ENCODE measurements around the gene AMOTL1. TPM values are rescaled to one million over a fixed set of nuclear protein-coding genes. Genes with fewer than 3 reads are reported as not detected.
"Not testable (repeated sequence)": the region's sequence is repeated elsewhere in the genome, so short reads cannot be mapped to it uniquely, and the experiment has no call there.

The AMOTL1 gene
- total RNA-seq, 1 donor from 2014 or later, result 57.2 TPM

DNA sequence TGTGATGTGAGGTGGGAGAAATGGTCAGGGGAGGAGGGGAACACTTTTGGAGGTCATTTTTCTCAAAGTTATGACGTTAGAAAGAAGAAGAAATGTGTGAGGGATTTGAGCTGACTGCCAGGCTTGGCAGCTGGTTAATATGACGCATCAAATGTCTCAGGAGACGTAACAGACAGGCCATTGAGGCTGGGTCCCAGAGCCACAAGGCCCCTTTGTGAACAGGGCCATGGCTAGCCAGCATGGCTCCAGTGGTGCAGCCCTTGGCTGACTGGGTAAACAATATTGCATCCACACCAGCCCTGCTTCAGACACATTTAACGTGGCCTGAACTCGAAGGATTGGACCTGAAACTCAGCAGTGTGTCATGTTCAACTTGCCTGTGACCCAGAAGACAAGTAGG lies 34.3 kb downstream of the AMOTL1 start:
- H3K9me3 ChIP-seq, result no peaks in the 10 kb centered on the region
- no peak overlapping the region for H3K4me3 ChIP-seq
- intact Hi-C loops (cut with DNase I), result no loop called here
- H3K4me1 ChIP-seq, result peaks cover 24% of the 10 kb centered on the region
- H3K27ac ChIP-seq, result no peak overlapping the region
- no peak for ATAC-seq
- H3K27me3 ChIP-seq (ENCODE audit: low read depth), result no peaks in the 10 kb centered on the region
- TF ChIP-seq, protein P1, sequence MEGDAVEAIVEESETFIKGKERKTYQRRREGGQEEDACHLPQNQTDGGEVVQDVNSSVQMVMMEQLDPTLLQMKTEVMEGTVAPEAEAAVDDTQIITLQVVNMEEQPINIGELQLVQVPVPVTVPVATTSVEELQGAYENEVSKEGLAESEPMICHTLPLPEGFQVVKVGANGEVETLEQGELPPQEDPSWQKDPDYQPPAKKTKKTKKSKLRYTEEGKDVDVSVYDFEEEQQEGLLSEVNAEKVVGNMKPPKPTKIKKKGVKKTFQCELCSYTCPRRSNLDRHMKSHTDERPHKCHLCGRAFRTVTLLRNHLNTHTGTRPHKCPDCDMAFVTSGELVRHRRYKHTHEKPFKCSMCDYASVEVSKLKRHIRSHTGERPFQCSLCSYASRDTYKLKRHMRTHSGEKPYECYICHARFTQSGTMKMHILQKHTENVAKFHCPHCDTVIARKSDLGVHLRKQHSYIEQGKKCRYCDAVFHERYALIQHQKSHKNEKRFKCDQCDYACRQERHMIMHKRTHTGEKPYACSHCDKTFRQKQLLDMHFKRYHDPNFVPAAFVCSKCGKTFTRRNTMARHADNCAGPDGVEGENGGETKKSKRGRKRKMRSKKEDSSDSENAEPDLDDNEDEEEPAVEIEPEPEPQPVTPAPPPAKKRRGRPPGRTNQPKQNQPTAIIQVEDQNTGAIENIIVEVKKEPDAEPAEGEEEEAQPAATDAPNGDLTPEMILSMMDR (IDR thresholded peaks at IDR 0.05), result no peak
- peaks cover 53% of the 10 kb centered on the region for H3K36me3 ChIP-seq
- no peak for DNase-seq

DNA sequence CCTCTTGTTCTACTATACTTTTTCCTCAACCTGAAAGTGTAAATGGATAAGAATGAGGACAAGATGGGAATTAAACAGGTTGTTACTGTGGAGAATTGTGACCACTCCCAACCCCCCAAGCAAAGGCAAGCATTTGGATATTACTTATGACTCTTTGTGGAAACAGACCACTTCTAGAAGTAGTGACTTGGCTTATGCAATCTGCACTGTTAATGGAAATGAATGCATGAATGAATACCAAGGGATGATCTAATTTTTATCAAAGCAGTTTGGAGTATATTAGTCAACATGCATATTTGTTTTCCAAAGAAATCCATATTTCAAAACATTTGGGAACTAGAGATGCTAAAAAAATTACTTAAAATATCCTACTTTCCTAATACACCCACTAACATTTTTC lies 35.3 kb downstream of the AMOTL1 start:
- no peaks in the 10 kb centered on the region for H3K27me3 ChIP-seq (ENCODE audit: low read depth)
- TF ChIP-seq, protein P1 (IDR thresholded peaks at IDR 0.05), result no peak
- no peaks in the 10 kb centered on the region for H3K9me3 ChIP-seq
- peaks cover 24% of the 10 kb centered on the region for H3K4me1 ChIP-seq
- H3K27ac ChIP-seq, result no peak overlapping the region
- H3K36me3 ChIP-seq, result peaks cover 53% of the 10 kb centered on the region
- no peak overlapping the region for H3K4me3 ChIP-seq
- no peak for ATAC-seq
- intact Hi-C loops (cut with DNase I), result no loop called here
- no peak for DNase-seq

DNA sequence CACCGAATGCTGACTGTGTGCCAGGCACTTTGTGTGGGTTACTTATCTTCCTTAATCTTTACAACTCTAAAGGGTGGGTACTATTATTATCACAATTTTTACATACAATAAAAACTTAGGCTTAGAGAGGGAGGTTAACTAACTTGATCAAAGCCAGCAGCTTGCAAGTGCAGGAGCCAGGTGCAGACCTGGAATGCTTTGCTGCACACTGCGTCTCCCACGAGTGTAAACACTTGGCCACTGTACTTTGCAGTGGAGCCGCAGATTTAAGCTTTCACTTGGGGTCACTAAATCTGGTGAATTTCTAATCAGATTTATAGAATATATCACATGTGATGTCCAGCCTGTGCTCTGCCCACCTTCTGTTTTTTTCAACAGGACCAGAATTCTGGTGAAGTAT lies 36.7 kb downstream of the AMOTL1 start:
- peak in 1 of 2 donors; percentile 26 for ATAC-seq
- Histone ChIP-seq H3K9me3 (no peaks in the 10 kb centered on the region), H3K4me1 (peaks cover 24% of the 10 kb centered on the region), H3K36me3 (peaks cover 45% of the 10 kb centered on the region), H3K4me3 (no peak overlapping the region), H3K27ac (peak overlapping the region; percentile 24), H3K27me3 (ENCODE audit: low read depth) (no peaks in the 10 kb centered on the region)
- TF ChIP-seq, protein P1 (IDR thresholded peaks at IDR 0.05), result no peak
- intact Hi-C loops (cut with DNase I), result no loop called here
- no peak for DNase-seq

DNA sequence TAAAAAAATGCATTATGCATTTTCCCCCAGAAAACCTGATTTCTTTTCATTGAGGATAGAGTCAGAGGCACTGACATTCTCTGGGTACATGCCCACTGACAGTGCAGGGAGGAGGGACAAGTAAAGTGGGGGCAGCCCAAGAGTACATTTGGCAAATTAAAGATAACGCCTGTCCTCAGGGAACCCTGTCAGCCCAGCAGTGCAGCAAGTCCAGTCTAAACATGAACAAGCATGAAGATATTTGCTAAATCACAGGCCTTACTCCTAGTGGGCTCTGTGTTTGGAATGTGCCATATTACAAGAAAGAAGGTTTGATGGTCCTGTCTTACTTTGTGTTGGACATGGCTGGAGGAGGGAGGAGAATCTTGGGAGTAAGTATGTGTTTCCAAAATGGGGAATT lies 37.9 kb downstream of the AMOTL1 start:
- Histone ChIP-seq H3K36me3 (peaks cover 34% of the 10 kb centered on the region), H3K27ac (no peak overlapping the region), H3K27me3 (ENCODE audit: low read depth) (no peaks in the 10 kb centered on the region), H3K4me1 (peaks cover 24% of the 10 kb centered on the region), H3K4me3 (no peak overlapping the region), H3K9me3 (no peaks in the 10 kb centered on the region)
- DNase-seq (no peak), ATAC-seq (no peak)
- intact Hi-C loops (cut with DNase I), result no loop called here
- TF ChIP-seq, protein P1 (IDR thresholded peaks at IDR 0.05), result no peak

DNA sequence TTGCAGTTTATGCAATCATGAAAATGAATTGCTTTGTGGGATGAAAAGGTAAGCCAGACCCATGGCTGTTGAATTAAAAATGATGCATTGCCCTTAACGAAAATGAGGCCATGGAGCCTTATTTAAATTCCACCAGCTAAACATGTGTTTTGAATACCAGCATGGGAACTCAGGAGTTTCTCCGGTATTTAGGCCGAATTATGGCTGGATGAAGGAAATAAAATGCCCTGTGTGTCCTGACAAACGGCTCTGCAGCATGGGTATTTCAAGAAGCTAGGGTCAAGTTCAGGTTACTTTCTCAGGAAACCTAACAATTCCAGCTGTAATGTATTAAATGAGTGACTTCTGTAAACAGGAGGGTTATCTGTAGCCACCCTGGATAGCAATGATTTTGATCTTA lies 38.3 kb downstream of the AMOTL1 start:
- H3K27me3 ChIP-seq (ENCODE audit: low read depth), result no peaks in the 10 kb centered on the region
- ATAC-seq (no peak), DNase-seq (no peak)
- H3K27ac ChIP-seq, result no peak overlapping the region
- H3K36me3 ChIP-seq, result peaks cover 30% of the 10 kb centered on the region
- intact Hi-C loops (cut with DNase I), result no loop called here
- TF ChIP-seq, protein P1 (IDR thresholded peaks at IDR 0.05), result no peak
- H3K4me1 ChIP-seq, result peaks cover 24% of the 10 kb centered on the region
- H3K9me3 ChIP-seq, result no peaks in the 10 kb centered on the region
- no peak overlapping the region for H3K4me3 ChIP-seq

DNA sequence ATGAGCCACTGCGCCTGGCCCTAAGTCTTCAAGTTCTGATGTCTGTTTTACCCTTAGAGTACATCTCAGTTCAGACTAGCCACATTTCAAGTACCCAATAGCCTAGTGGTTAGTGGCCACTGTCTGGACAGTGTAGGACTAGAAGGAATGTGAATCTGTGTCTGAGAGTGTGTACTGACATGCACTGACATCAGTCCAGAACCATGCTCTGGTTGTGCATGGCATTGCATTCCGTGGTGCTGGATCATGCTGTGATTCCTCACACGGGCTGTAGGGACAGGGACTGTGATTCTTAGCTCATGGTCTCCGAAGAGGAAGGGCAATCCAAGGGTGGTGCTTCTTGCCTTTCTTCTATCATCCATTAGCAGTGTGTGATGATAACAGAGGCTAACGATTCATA lies 41.1 kb downstream of the AMOTL1 start:
- TF ChIP-seq, protein P1 (IDR thresholded peaks at IDR 0.05), result no peak
- DNase-seq (no peak), ATAC-seq (no peak)
- peaks cover 21% of the 10 kb centered on the region for H3K36me3 ChIP-seq
- no peak overlapping the region for H3K27ac ChIP-seq
- intact Hi-C loops (cut with DNase I), result no loop called here
- H3K4me3 ChIP-seq, result no peak overlapping the region
- H3K4me1 ChIP-seq, result peaks cover 24% of the 10 kb centered on the region
- no peaks in the 10 kb centered on the region for H3K9me3 ChIP-seq
- H3K27me3 ChIP-seq (ENCODE audit: low read depth), result no peaks in the 10 kb centered on the region

DNA sequence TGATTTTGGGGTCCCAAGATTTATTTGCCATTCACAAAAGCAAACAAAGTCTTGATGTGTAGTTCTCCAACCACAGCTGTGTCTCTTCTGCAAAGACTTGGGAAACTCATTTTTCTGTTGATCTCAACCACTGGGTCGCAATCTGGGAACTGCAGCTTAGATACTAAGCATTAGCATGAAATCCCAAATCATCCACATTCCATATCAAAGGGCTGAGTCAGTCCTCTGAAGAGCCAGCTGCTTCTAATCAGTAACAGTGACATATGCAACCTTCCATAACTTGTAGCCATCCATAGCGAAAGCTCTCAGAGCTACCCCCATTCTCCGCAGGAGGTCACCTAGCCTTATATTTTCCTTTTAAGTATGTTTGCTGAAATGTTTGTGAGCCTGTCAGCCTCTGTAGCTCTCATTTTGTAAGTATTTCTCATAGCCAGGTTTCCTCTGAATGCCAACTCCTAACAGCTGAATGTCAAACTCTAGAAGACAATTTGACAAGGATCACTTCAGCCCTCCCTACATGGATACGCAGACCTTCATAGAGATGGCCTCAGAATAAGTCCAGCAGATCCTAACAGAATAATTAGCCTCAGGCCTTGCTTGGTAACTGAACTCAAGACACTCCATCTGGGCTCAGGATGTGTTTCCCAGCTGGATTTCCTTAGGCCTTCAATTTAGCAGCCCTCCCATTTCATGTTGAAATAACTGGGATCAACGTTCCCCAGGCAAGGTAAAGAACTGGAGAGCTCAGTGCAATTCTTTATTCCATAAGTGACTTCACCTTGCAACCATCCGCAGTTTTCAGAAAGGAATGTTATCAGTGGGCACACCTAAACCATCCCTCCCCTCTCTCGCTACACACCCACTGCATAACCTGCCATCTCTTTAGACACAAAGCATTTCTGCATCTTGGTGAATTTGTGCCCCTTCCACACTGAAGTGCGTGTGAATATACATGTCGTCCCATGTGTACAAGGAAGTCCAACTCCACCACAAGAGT lies 44.9 kb downstream of the AMOTL1 start:
- peak overlapping the region; percentile 15 for H3K27ac ChIP-seq

More for the DNA sequence above, 44.9 kb downstream of the AMOTL1 start:
- ATAC-seq, result peak; percentile 41 to 75
- DNase-seq; H3K9me3 ChIP-seq; intact Hi-C loops (cut with DNase I); H3K27me3 ChIP-seq (ENCODE audit: low read depth); H3K4me3 ChIP-seq; H3K36me3 ChIP-seq; H3K4me1 ChIP-seq: not testable (repeated sequence)

All from lower lobe of right lung (tissue), 2 donors.